ENCODE data around the gene DNAJC15.

GRCh38 chr13:43114504-43114903 is 91.1 kb downstream of the DNAJC15 start:
- no peak for TF ChIP-seq POLR2A (IDR thresholded peaks at IDR 0.05)
- no peak for TF ChIP-seq CTCF (IDR thresholded peaks at IDR 0.05)

Data from lower leg skin (tissue), 3 donors.